HG03575 (cell line): Measurements from ENCODE around the gene MICAL2.

Experiments
- ATAC-seq: cut with Tn5 transposase; IDR thresholded peaks from one replicate; pipeline ENCODE4 v1.9.1; 2021; ENCODE audit not compliant: unreplicated experiment, insufficient number of reproducible peaks, low FRiP score; ENCODE audit errors: extremely low read depth

The MICAL2 gene

GRCh38 chr11:12110201-12110713, at the start of gene MICAL2:
Gene MICAL2 (plus strand): TSS chr11:12110590. CDS start chr11:12162156, 51,566 bp downstream.
- peak; percentile 84 for ATAC-seq

GRCh38 chr11:12061851-12062560, 48.4 kb upstream of the MICAL2 start:
- ATAC-seq, result no peak

GRCh38 chr11:12063251-12063650, 47.1 kb upstream of the MICAL2 start:
- no peak for ATAC-seq

- ATAC-seq, result no peak
Observed at GRCh38 chr11:12064136-12064953, 46.0 kb upstream of the MICAL2 start.

GRCh38 chr11:12064954-12065280, 45.5 kb upstream of the MICAL2 start:
- no peak for ATAC-seq

- ATAC-seq, result no peak
Observed at GRCh38 chr11:12066056-12066798, 44.2 kb upstream of the MICAL2 start.

- ATAC-seq, result no peak
Observed at GRCh38 chr11:12066799-12067508, 43.4 kb upstream of the MICAL2 start.

- ATAC-seq, result no peak
Observed at GRCh38 chr11:12067796-12068357, 42.5 kb upstream of the MICAL2 start.

GRCh38 chr11:12069066-12069676, 41.2 kb upstream of the MICAL2 start:
- no peak for ATAC-seq

- no peak for ATAC-seq
Observed at GRCh38 chr11:12070446-12071267, 39.7 kb upstream of the MICAL2 start.

- ATAC-seq, result no peak
Observed at GRCh38 chr11:12071574-12071973, 38.8 kb upstream of the MICAL2 start.

GRCh38 chr11:12073436-12073835, 37.0 kb upstream of the MICAL2 start:
- ATAC-seq, result no peak

GRCh38 chr11:12073886-12074285, 36.5 kb upstream of the MICAL2 start:
- no peak for ATAC-seq

- no peak for ATAC-seq
Observed at GRCh38 chr11:12074529-12075195, 35.7 kb upstream of the MICAL2 start.

GRCh38 chr11:12075291-12075690, 35.1 kb upstream of the MICAL2 start:
- no peak for ATAC-seq

GRCh38 chr11:12075822-12076821, 34.3 kb upstream of the MICAL2 start:
- ATAC-seq, result no peak
